Measurements from ENCODE around the gene DGKG. TPM values are rescaled to one million over a fixed set of nuclear protein-coding genes. Genes with fewer than 3 reads are reported as not detected.

DGKG gene
- total and polyA plus RNA-seq, 2 of the 8 experiments (the other 6 are each of a cell fraction or from before 2014, with no cell fraction given) = 0.30 to 0.48 TPM

- H2BK15ac ChIP-seq (ENCODE audit: low read length) = no peak overlapping the region
- no peak overlapping the region for H3K18ac ChIP-seq (ENCODE audit: extremely low read depth, low read length)
- POLR2A ChIA-PET (ENCODE audit: partially characterized antibody) = no interaction called here
- no peak overlapping the region for H4K91ac ChIP-seq (replicated peaks; ENCODE audit: insufficient read length, low read length)
- H3K4me1 ChIP-seq (replicated peaks in 1 of 4; ENCODE audit: control insufficient read depth in 3 of 4, insufficient read depth in 4 of 4, low read length in 3 of 4) = no peaks in the 10 kb centered on the region
- H2AK5ac ChIP-seq (ENCODE audit: low read depth, low read length) = no peak overlapping the region
- H3K79me2 ChIP-seq (ENCODE audit: control insufficient read depth in 1 of 2, insufficient read depth in 2 of 2, low read length in 2 of 2) = no peaks in the 10 kb centered on the region
- no peaks in the 10 kb centered on the region for H3K23me2 ChIP-seq (ENCODE audit: low read depth, low read length)
- H3K14ac ChIP-seq (ENCODE audit: insufficient read length) = no peak overlapping the region
- no peak overlapping the region for H3K4ac ChIP-seq (replicated peaks; ENCODE audit: insufficient read length, low read depth, low read length)
- no peak overlapping the region for H4K5ac ChIP-seq (ENCODE audit: insufficient read length, low read depth, low read length)
- no peaks in the 10 kb centered on the region for H3K79me1 ChIP-seq (ENCODE audit: low read depth, low read length)
- FAIRE-seq = no peak
- CTCF ChIA-PET (ENCODE audit: partially characterized antibody) = interaction anchor here (0.9 kb wide), 1 partner anchor 53 kb away, joined by 3 read pairs; no protein-coding TSS in a partner anchor
- no peak for DNase-seq (ENCODE audit: low read depth in 1 of 2, low spot score in 2 of 2)
- no peak overlapping the region for H3K23ac ChIP-seq (ENCODE audit: insufficient read length)
- H3K9ac ChIP-seq (replicated peaks in 1 of 4; ENCODE audit: extremely low read depth in 1 of 4, low read depth in 3 of 4, low read length in 3 of 4) = no peak overlapping the region
- H3K27ac ChIP-seq (ENCODE audit: low read depth, low read length) = no peak overlapping the region
- H3K4me2 ChIP-seq (ENCODE audit: insufficient read depth in 1 of 2, low read depth in 2 of 2, low read length in 2 of 2) = no peak overlapping the region
- peaks cover 2 to 12% (median 6%) of the 10 kb centered on the region in 4 experiments for H3K27me3 ChIP-seq (replicated peaks in 1 of 4; ENCODE audit: control insufficient read depth in 3 of 4, extremely low read depth in 1 of 4, insufficient read depth in 3 of 4, low read length in 3 of 4)
- H3K56ac ChIP-seq (replicated peaks; ENCODE audit: insufficient read length, low read depth, low read length) = no peak overlapping the region
- no peak overlapping the region for H3K4me3 ChIP-seq (ENCODE audit: extremely low read depth in 1 of 4, insufficient read depth in 2 of 4, low read depth in 3 of 4, low read length in 4 of 4)
- no peak overlapping the region for H2BK5ac ChIP-seq (ENCODE audit: low read depth, low read length)
- H3K36me3 ChIP-seq (ENCODE audit: control insufficient read depth in 2 of 4, insufficient read depth in 4 of 4, low read length in 3 of 4) = no peaks in the 10 kb centered on the region
- H2BK120ac ChIP-seq (replicated peaks; ENCODE audit: low read depth, low read length) = no peak overlapping the region
- H4K20me1 ChIP-seq (replicated peaks in 1 of 2; ENCODE audit: control insufficient read depth in 1 of 2, insufficient read depth in 2 of 2, low read length in 2 of 2) = no peaks in the 10 kb centered on the region
- WGBS, 2 experiments (ENCODE audit: extremely low coverage in 1 of 2, insufficient coverage in 1 of 2, insufficient read length in 1 of 2, insufficient replicate concordance in 2 of 2, low coverage in 1 of 2, low lambda C conversion rate in 2 of 2, missing lambda C conversion rate in 1 of 2) = 79% methylated on average over 4 of the region's 4 CpGs; no CpG with 5 or more reads in 1 of the 2 experiments
- no peak overlapping the region for H2BK12ac ChIP-seq (ENCODE audit: low read depth, low read length)
- H2BK20ac ChIP-seq (ENCODE audit: low read length) = no peak overlapping the region
- H4K8ac ChIP-seq (ENCODE audit: extremely low read depth, insufficient read depth, low read length) = no peak overlapping the region
- H2AFZ ChIP-seq (ENCODE audit: low read length) = no peak overlapping the region
- H3K9me3 ChIP-seq (ENCODE audit: insufficient read depth in 2 of 2, low read depth in 1 of 2, low read length in 1 of 2) = no peaks in the 10 kb centered on the region
- TF ChIP-seq KDM1A (IDR thresholded peaks at IDR 0.05; ENCODE audit: borderline replicate concordance, low read length) = no peak
- TF ChIP-seq PHF8 (conservative IDR thresholded peaks at IDR 0.05; ENCODE audit: low read depth, low read length) = no peak
- no peak for TF ChIP-seq JUND (IDR thresholded peaks at IDR 0.05; ENCODE audit: low read length)
- no peak for TF ChIP-seq SAP30 (IDR thresholded peaks at IDR 0.05; ENCODE audit: insufficient read depth, insufficient replicate concordance, low read length)
- no peak for TF ChIP-seq POU5F1 (IDR thresholded peaks at IDR 0.05; ENCODE audit: low read depth, low read length)
- no peak for TF ChIP-seq FOSL1 (IDR thresholded peaks at IDR 0.05; ENCODE audit: insufficient read depth, low read depth, low read length)
- TF ChIP-seq JUN (IDR thresholded peaks at IDR 0.05; ENCODE audit: low read depth, low read length) = no peak
- no peak for TF ChIP-seq RNF2 (IDR thresholded peaks at IDR 0.05; ENCODE audit: borderline replicate concordance, low read depth, low read length, missing control alignments, poor library complexity, severe bottlenecking)
- TF ChIP-seq MAX (IDR thresholded peaks at IDR 0.05) = no peak
- no peak for TF ChIP-seq RFX5 (IDR thresholded peaks at IDR 0.05; ENCODE audit: borderline replicate concordance, low read depth, low read length)
- TF ChIP-seq TBP (IDR thresholded peaks at IDR 0.05; ENCODE audit: low read depth, low read length) = no peak
- TF ChIP-seq MAFK (IDR thresholded peaks at IDR 0.05; ENCODE audit: low read depth, low read length) = no peak
- no peak for TF ChIP-seq GABPA (IDR thresholded peaks at IDR 0.05; ENCODE audit: borderline replicate concordance, insufficient read depth, low read length)
- no peak for TF ChIP-seq RAD21 (IDR thresholded peaks at IDR 0.05 in 1 of 2, conservative IDR thresholded peaks at IDR 0.05 in 1 of 2; ENCODE audit: low read depth in 2 of 2, low read length in 2 of 2)
These were observed 6.7 kb upstream of the DGKG start for GRCh38 chr3:186368717-186369116.
